ENCODE measurements around the gene PRUNE2. TPM values are rescaled to one million over a fixed set of nuclear protein-coding genes. Genes with fewer than 3 reads are reported as not detected.

The PRUNE2 gene
- total RNA-seq, 2 donors from 2014 or later = 0.40 TPM; not detected in 1

GRCh38 chr9:76581731-76582130 lies 324.2 kb downstream of the PRUNE2 start:
- peaks cover 15% of the 10 kb centered on the region for H3K27me3 Mint-ChIP-seq
- no peak for ATAC-seq
- no peak overlapping the region for H3K27ac Mint-ChIP-seq
- peaks cover under 1% of the 10 kb centered on the region for H3K4me1 Mint-ChIP-seq
- H3K4me3 Mint-ChIP-seq = no peak overlapping the region
- H3K36me3 Mint-ChIP-seq (ENCODE audit: low read depth) = peaks cover 1% of the 10 kb centered on the region
- no peak for DNase-seq
- H3K9me3 ChIP-seq (ENCODE audit: control insufficient read depth, low read length, poor library complexity, severe bottlenecking) = no peaks in the 10 kb centered on the region

GRCh38 chr9:76580820-76581219 lies 325.1 kb downstream of the PRUNE2 start:
- DNase-seq (no peak), ATAC-seq (no peak)
- no peaks in the 10 kb centered on the region for H3K9me3 ChIP-seq (ENCODE audit: control insufficient read depth, low read length, poor library complexity, severe bottlenecking)
- H3K27me3 Mint-ChIP-seq = peaks cover 15% of the 10 kb centered on the region
- no peak overlapping the region for H3K27ac Mint-ChIP-seq
- no peak overlapping the region for H3K4me3 Mint-ChIP-seq
- no peaks in the 10 kb centered on the region for H3K4me1 Mint-ChIP-seq
- no peaks in the 10 kb centered on the region for H3K36me3 Mint-ChIP-seq (ENCODE audit: low read depth)

DNA sequence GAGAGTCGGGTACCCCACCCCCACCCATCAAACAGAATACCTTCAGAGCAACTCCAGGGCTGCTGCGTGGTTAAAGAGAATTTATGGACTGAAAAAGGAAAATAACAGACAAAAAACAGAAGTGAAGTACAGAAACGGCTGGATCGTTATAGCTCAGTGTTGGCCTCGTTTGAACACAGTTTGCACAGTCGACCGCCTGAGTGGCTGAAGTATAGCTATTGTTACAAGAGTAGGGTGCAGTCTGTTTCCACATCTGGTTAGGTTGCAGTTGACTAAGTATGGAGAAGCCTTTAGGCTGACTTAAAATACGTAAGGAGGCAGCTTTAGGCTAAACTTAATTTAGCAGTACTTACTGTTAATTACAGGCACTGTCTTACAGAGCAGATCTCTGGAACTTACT lies 325.7 kb downstream of the PRUNE2 start:
- ATAC-seq (no peak), DNase-seq (no peak)
- H3K9me3 ChIP-seq (ENCODE audit: control insufficient read depth, low read length, poor library complexity, severe bottlenecking) = no peaks in the 10 kb centered on the region
- Mint-ChIP-seq H3K27me3 (peaks cover 15% of the 10 kb centered on the region), H3K4me1 (no peaks in the 10 kb centered on the region), H3K36me3 (ENCODE audit: low read depth) (no peaks in the 10 kb centered on the region), H3K4me3 (no peak overlapping the region), H3K27ac (no peak overlapping the region)

DNA sequence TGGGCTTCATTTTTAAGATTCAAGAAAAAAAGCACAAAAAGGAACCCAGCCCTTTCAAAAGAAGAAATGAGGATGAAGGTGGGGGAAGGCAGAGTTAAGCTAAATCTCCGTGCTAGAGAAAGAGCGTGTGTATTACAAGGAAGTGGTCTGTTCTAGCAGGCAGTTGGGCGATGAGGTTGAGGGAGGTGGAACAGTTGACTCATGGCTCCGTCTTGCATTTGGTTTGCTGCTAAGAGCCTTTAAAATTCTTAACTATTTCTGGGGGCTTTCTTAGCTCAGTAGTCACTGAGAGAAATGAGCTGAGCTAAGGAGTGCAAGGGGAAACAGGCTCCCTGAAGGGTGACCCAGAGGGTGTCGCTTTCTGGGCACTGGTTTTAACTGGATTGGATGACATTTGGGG lies 329.6 kb downstream of the PRUNE2 start:
- ATAC-seq = peak; percentile 57
- Mint-ChIP-seq H3K27me3 (peaks cover 26% of the 10 kb centered on the region), H3K27ac (no peak overlapping the region), H3K36me3 (ENCODE audit: low read depth) (no peaks in the 10 kb centered on the region), H3K4me1 (no peaks in the 10 kb centered on the region), H3K4me3 (no peak overlapping the region)
- DNase-seq = no peak
- no peaks in the 10 kb centered on the region for H3K9me3 ChIP-seq (ENCODE audit: control insufficient read depth, low read length, poor library complexity, severe bottlenecking)

DNA sequence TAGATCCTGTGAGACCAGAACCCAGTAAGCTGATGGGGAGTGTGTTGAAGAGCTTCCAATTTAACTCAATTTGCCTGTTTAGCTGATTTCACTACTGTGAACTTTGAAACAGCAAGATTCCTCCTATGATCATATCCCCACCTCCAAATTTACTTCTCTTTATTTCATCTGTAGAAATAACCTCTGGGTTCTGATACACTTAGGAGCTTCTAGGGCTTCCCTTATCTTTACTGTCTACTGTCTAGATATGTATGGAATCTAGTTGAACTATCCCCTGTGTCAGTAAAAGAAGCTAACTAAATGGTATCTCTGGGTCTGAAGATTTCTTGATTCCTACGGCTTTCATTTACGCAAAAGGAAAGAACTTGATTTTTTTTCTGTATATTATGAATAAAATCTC lies 330.2 kb downstream of the PRUNE2 start:
- no peak overlapping the region for H3K4me3 Mint-ChIP-seq
- peaks cover 26% of the 10 kb centered on the region for H3K27me3 Mint-ChIP-seq

DNA sequence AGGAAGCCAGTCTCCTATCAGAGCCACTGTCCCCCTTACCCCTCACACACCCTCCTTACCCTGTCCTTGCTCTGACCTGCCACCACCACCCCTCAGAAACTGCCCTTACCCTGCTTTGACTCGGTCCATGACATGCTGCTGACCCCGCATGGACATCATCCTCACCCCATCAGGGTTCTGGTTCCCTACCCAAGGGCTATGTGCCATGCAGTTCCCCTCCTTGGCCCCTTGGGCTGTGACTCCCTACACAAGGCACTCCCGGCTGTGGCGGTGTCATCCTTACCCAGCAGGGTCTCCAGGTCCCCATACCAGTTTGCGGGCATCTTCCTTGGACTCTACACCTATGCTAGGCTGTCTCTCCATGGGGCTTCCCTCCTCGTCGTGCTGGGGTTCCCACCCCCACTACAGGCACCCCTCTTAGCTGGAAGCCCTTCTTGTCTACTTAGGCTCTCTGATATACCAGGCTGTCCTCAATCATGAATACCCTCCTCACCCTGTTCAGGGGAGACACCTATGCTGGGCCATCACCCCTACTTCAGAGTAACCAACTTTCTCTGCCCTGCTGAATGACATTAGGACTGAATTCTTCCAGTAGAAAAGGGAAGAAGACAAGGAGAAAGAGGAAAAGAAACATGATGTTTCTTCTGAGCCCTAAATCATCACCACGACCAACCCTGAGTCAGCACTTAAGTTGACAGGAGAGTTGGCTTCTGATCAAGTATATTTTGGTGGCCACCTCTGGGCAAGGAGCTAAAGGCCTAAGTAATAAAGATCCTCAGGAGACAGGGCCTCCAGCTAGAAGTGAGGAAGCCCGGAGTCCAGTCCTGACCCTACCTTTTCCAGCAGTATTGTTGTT lies 331.8 kb downstream of the PRUNE2 start:
- ATAC-seq (no peak), DNase-seq (no peak)
- H3K4me1 Mint-ChIP-seq = no peaks in the 10 kb centered on the region
- no peaks in the 10 kb centered on the region for H3K9me3 ChIP-seq (ENCODE audit: control insufficient read depth, low read length, poor library complexity, severe bottlenecking)
- H3K27me3 Mint-ChIP-seq = peaks cover 18% of the 10 kb centered on the region
- H3K4me3 Mint-ChIP-seq = no peak overlapping the region
- no peaks in the 10 kb centered on the region for H3K36me3 Mint-ChIP-seq (ENCODE audit: low read depth)
- no peak overlapping the region for H3K27ac Mint-ChIP-seq

More for the DNA sequence above, 330.2 kb downstream of the PRUNE2 start:
- no peaks in the 10 kb centered on the region for H3K9me3 ChIP-seq (ENCODE audit: control insufficient read depth, low read length, poor library complexity, severe bottlenecking)
- no peak overlapping the region for H3K27ac Mint-ChIP-seq
- DNase-seq (no peak), ATAC-seq (no peak)
- no peaks in the 10 kb centered on the region for H3K4me1 Mint-ChIP-seq
- no peaks in the 10 kb centered on the region for H3K36me3 Mint-ChIP-seq (ENCODE audit: low read depth)

DNA sequence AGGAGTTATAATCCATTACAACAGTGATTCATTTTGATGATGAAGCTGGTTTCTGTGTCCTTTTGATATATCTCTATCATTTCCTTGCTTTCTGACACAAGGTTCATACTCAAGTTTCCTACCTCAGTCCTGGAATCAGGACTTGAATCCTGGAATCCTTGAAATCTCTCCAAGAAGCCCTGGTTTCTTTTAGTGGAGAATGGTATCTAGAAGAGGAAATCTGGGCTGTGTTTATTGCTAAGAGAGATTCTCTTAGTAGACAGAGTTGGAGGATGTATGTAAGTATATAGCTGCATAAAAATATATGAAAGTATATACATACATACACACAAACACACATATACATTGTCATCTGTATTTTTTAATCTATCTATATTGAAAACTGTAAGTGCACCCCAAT lies 332.5 kb downstream of the PRUNE2 start:
- no peak overlapping the region for H3K27ac Mint-ChIP-seq
- H3K4me3 Mint-ChIP-seq = no peak overlapping the region
- no peaks in the 10 kb centered on the region for H3K9me3 ChIP-seq (ENCODE audit: control insufficient read depth, low read length, poor library complexity, severe bottlenecking)
- peaks cover 15% of the 10 kb centered on the region for H3K27me3 Mint-ChIP-seq
- H3K36me3 Mint-ChIP-seq (ENCODE audit: low read depth) = no peaks in the 10 kb centered on the region
- H3K4me1 Mint-ChIP-seq = no peaks in the 10 kb centered on the region
- ATAC-seq = no peak
- no peak for DNase-seq

- Mint-ChIP-seq H3K27me3 (peaks cover 15% of the 10 kb centered on the region), H3K27ac (no peak overlapping the region), H3K4me1 (no peaks in the 10 kb centered on the region)
Measured at GRCh38 chr9:76572151-76572550, 333.8 kb downstream of the PRUNE2 start.

DNA sequence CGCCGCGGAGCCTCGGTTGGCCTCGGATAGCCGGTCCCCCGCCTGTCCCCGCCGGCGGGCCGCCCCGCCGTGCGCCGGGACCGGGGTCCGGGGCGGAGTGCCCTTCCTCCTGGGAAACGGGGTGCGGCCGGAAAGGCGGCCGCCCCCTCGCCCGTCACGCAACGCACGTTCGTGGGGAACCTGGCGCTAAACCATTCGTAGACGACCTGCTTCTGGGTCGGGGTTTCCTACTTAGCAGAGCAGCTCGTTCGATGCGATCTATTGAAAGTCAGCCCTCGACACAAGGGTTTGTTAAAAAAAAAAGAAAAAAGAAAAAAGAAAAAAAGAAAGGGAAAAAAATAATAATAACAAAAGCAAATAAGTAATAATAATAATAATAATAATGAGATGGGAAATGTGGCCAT lies 334.2 kb downstream of the PRUNE2 start:
- no peak for ATAC-seq
- Mint-ChIP-seq H3K36me3 (ENCODE audit: low read depth) (no peaks in the 10 kb centered on the region), H3K4me3 (no peak overlapping the region), H3K27me3 (peaks cover 15% of the 10 kb centered on the region), H3K27ac (no peak overlapping the region), H3K4me1 (no peaks in the 10 kb centered on the region)
- no peak for DNase-seq
- no peaks in the 10 kb centered on the region for H3K9me3 ChIP-seq (ENCODE audit: control insufficient read depth, low read length, poor library complexity, severe bottlenecking)

More at GRCh38 chr9:76572151-76572550, 333.8 kb downstream of the PRUNE2 start:
- no peaks in the 10 kb centered on the region for H3K9me3 ChIP-seq (ENCODE audit: control insufficient read depth, low read length, poor library complexity, severe bottlenecking)
- DNase-seq = no peak
- ATAC-seq = no peak
- H3K4me3 Mint-ChIP-seq = no peak overlapping the region
- H3K36me3 Mint-ChIP-seq (ENCODE audit: low read depth) = no peaks in the 10 kb centered on the region

DNA sequence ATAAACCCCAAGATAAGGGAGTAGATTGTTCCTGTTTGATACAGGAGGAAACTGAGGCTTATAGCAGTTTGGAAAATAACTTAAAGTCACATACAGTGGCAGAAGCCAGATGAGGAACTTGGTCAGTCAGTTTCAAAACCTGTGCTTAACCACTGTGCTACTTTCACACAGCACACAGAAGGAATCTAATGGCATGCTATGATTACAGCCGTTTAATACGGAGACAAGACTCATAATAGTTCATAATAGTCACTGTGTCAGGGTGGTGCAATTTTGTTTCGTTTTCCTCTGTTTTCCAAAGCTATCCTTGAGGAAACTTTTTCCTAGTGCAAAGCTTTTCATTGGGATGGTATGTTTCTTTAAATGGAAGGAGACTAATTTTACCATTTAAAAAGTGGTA lies 334.6 kb downstream of the PRUNE2 start:
- no peak for ATAC-seq
- no peak for DNase-seq
- Mint-ChIP-seq H3K27me3 (peaks cover 15% of the 10 kb centered on the region), H3K4me3 (peak overlapping the region; percentile 10), H3K27ac (no peak overlapping the region), H3K4me1 (no peaks in the 10 kb centered on the region), H3K36me3 (ENCODE audit: low read depth) (no peaks in the 10 kb centered on the region)
- H3K9me3 ChIP-seq (ENCODE audit: control insufficient read depth, low read length, poor library complexity, severe bottlenecking) = no peaks in the 10 kb centered on the region

DNA sequence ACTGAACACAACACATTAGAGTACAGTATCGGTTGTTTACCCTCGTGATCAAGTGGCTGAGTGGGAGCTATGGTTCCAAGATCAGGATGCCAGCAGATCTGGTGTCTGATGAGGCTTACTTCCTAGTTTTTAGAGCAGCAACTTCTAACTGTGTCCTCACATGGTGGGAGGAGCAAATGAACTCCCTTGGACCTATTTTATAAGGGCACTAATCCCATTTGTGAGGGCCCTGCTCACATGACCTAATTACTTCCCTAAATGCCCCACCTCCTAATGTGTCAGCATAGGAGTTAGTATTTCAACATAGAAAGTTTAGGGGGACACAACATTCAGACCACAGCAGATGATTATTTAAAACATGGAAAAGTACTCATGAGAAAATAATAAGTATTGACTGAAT lies 335.1 kb downstream of the PRUNE2 start:
- H3K27ac Mint-ChIP-seq = no peak overlapping the region
- peak overlapping the region; percentile 10 for H3K4me3 Mint-ChIP-seq
- H3K4me1 Mint-ChIP-seq = no peaks in the 10 kb centered on the region
- H3K27me3 Mint-ChIP-seq = peaks cover 15% of the 10 kb centered on the region
- no peaks in the 10 kb centered on the region for H3K9me3 ChIP-seq (ENCODE audit: control insufficient read depth, low read length, poor library complexity, severe bottlenecking)
- DNase-seq = no peak
- no peaks in the 10 kb centered on the region for H3K36me3 Mint-ChIP-seq (ENCODE audit: low read depth)
- ATAC-seq = no peak

GRCh38 chr9:76567086-76567485 lies 338.8 kb downstream of the PRUNE2 start:
- ATAC-seq (no peak), DNase-seq (no peak)
- Mint-ChIP-seq H3K27me3 (no peaks in the 10 kb centered on the region), H3K36me3 (ENCODE audit: low read depth) (no peaks in the 10 kb centered on the region), H3K4me1 (peaks cover 2% of the 10 kb centered on the region), H3K27ac (no peak overlapping the region), H3K4me3 (no peak overlapping the region)
- no peaks in the 10 kb centered on the region for H3K9me3 ChIP-seq (ENCODE audit: control insufficient read depth, low read length, poor library complexity, severe bottlenecking)

GRCh38 chr9:76564297-76564696 lies 341.6 kb downstream of the PRUNE2 start:
- no peaks in the 10 kb centered on the region for H3K36me3 Mint-ChIP-seq (ENCODE audit: low read depth)
- H3K27ac Mint-ChIP-seq = no peak overlapping the region
- H3K9me3 ChIP-seq (ENCODE audit: control insufficient read depth, low read length, poor library complexity, severe bottlenecking) = no peaks in the 10 kb centered on the region
- H3K27me3 Mint-ChIP-seq = no peaks in the 10 kb centered on the region
- DNase-seq = no peak
- H3K4me1 Mint-ChIP-seq = peaks cover 2% of the 10 kb centered on the region
- no peak overlapping the region for H3K4me3 Mint-ChIP-seq
- no peak for ATAC-seq

DNA sequence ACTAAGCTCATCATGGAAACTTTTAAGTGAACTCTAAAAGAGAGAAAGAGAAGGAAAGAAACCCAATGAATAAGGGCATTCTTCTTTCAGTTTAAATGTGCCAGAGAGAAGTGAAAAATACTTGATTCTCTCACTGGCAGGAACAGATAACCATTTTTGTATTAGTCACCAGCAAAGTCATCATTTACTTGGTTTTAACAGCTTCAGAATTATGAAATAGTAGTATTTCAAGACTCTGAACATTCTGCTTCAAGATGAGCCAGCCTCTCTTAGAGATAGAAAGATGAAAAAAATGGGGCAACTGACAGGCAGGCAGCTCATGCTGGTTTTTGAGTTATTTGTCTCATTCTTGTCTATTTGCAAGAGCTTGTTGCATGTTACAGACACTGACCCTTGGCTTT lies 343.4 kb downstream of the PRUNE2 start:
- Mint-ChIP-seq H3K4me3 (no peak overlapping the region), H3K4me1 (peaks cover 2% of the 10 kb centered on the region), H3K36me3 (ENCODE audit: low read depth) (no peaks in the 10 kb centered on the region), H3K27ac (no peak overlapping the region), H3K27me3 (no peaks in the 10 kb centered on the region)
- ATAC-seq = no peak
- no peak for DNase-seq
- H3K9me3 ChIP-seq (ENCODE audit: control insufficient read depth, low read length, poor library complexity, severe bottlenecking) = no peaks in the 10 kb centered on the region
